Fibroblast of skin of back (primary cell): ENCODE measurements around the gene CDH23.

Experiments used
- DNase-seq: peaks from one replicate; pipeline ENCODE4 v3.0.0-alpha.2; 2013

Gene CDH23

GRCh38 chr10:71821909-71822763, 425.4 kb downstream of the CDH23 start:
- peak; percentile 10 for DNase-seq

- DNase-seq: no peak
Observed at GRCh38 chr10:71823356-71823755, 426.6 kb downstream of the CDH23 start.

- DNase-seq: no peak
Observed at GRCh38 chr10:71824333-71824732, 427.6 kb downstream of the CDH23 start.

- DNase-seq: no peak
Observed at GRCh38 chr10:71825217-71825616, 428.5 kb downstream of the CDH23 start.

- no peak for DNase-seq
Observed at GRCh38 chr10:71827852-71828251, 431.1 kb downstream of the CDH23 start.

- no peak for DNase-seq
Observed at GRCh38 chr10:71828702-71829101, 432.0 kb downstream of the CDH23 start.

- DNase-seq: no peak
Observed at GRCh38 chr10:71829171-71829570, 432.5 kb downstream of the CDH23 start.

GRCh38 chr10:71829896-71830295, 433.2 kb downstream of the CDH23 start:
- no peak for DNase-seq

- no peak for DNase-seq
Observed at GRCh38 chr10:71830726-71831125, 434.0 kb downstream of the CDH23 start.

GRCh38 chr10:71831646-71832552, 435.2 kb downstream of the CDH23 start:
- peak; percentile 68 for DNase-seq

- DNase-seq: no peak
Observed at GRCh38 chr10:71832967-71833366, 436.2 kb downstream of the CDH23 start.

- no peak for DNase-seq
Observed at GRCh38 chr10:71833451-71834342, 437.0 kb downstream of the CDH23 start.

- DNase-seq: no peak
Observed at GRCh38 chr10:71834343-71834674, 437.6 kb downstream of the CDH23 start.

- DNase-seq: peak; percentile 94
Observed at GRCh38 chr10:71835671-71836595, 439.2 kb downstream of the CDH23 start.

GRCh38 chr10:71836596-71836974, 439.9 kb downstream of the CDH23 start:
- DNase-seq: peak; percentile 32

- DNase-seq: peak; percentile 31
Observed at GRCh38 chr10:71837098-71837827, 440.5 kb downstream of the CDH23 start.

- DNase-seq: peak; percentile 73
Observed at GRCh38 chr10:71838264-71839211, 441.8 kb downstream of the CDH23 start.

- peak; percentile 98 for DNase-seq
Observed at GRCh38 chr10:71840177-71840957, 443.6 kb downstream of the CDH23 start.

- DNase-seq: no peak
Observed at GRCh38 chr10:71840958-71841335, 444.2 kb downstream of the CDH23 start.
